ENCODE measurements around the gene KRTAP1-4.
"Not testable (repeated sequence)": the region's sequence is repeated elsewhere in the genome, so short reads cannot be mapped to it uniquely, and the experiment has no call there.

Gene KRTAP1-4

GRCh38 chr17:41029633-41030245 lies at the start of gene KRTAP1-4:
Gene KRTAP1-4 (minus strand): TSS chr17:41030195. CDS start chr17:41030078, 117 bp downstream.
- DNase-seq, result no peak

DNA sequence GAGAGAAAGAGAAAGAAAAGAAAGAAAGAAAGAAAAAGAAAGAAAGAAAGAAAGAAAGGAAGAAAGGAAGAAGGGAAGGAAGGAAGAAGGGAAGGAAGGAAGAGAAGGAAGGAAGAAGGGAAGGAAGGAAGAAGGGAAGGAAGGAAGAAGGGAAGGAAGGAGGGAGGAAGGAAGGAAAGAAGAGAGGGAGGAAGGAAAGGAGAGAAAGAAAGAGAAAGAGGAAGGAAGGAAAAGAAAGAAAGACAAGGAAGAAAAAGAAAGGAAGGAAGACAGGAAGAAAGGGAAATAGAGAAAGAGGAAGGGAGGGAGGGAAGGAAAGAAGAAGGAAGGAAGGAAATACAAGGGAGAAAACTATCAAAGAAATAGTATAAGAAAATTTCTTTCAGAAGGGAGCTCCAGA lies 46.8 kb upstream of the KRTAP1-4 start:
- no peak for DNase-seq

- DNase-seq, result no peak
Observed at GRCh38 chr17:41073676-41074075, 43.7 kb upstream of the KRTAP1-4 start.

DNA sequence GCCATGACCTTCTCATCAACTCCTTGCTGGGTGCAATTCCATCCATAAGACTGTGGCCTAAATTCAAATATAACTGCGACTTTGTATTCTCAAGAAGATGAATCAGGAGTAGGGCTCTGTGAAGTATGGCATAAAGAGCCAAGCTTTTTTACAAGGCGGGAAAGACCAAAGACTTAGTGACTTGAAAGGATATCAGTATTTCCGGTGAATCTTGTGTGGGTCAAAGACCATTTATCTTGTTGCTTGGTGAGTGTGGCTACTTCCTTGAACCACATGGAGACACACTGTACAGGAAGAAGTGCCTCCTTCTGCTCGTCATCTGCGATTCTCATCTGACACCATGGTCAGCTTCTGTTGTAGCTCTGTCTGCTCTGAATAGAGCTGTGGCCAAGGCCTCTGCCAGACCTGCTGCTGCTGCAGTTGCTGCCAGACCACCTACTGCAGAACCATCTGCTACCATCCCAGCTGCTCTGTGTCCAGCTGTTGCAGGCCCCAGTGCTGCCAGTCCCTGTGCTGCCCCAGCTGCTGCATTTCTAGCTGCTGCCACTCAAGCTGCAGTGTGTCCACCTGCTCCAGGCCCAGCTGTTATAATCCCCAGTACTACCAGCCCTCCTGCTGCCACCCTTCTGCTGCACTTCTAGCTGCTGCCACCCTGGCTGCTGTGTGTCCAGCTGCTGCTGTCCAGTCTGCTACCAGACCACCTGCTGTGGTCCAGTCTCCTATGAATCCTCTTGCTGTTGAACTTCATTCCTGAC lies 41.8 kb upstream of the KRTAP1-4 start:
- no peak for DNase-seq

DNA sequence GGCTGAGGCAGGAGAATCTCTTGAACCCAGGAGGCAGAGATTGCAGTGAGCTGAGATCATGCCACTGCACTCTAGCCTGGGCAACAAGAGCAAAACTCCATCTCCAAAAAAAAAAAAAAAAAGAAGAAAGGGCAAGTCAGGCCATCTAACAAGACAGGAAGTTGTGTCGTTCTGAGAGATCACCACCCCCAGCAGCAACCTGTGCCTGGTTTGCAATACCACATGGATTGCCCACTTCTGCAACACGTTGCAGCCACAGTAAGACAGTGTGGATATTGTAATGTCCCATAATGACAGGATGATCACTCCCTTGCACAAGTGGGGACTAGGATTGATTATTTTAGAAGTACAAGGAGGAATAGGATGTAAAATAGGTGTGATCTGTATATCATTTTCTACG lies 39.0 kb upstream of the KRTAP1-4 start:
- DNase-seq, result no peak

DNA sequence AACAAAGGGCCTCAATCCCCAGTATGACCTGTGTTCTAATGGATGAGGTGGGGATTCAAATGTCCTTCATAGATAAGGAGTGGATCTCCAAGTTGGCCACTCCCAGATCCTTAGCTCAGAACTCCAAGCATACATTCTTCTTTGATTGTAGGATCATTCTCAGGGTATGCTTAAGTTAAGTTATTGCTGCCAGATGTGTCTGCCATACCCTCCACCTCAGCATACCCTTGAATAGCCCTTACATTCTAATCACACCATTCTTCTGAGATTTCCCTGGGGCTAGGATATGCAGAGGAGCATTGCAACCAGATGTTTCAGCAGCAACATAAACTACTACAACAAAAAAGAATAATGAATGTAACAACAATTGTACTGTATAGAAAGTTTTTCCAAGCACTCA lies 37.3 kb upstream of the KRTAP1-4 start:
- DNase-seq, result no peak

DNA sequence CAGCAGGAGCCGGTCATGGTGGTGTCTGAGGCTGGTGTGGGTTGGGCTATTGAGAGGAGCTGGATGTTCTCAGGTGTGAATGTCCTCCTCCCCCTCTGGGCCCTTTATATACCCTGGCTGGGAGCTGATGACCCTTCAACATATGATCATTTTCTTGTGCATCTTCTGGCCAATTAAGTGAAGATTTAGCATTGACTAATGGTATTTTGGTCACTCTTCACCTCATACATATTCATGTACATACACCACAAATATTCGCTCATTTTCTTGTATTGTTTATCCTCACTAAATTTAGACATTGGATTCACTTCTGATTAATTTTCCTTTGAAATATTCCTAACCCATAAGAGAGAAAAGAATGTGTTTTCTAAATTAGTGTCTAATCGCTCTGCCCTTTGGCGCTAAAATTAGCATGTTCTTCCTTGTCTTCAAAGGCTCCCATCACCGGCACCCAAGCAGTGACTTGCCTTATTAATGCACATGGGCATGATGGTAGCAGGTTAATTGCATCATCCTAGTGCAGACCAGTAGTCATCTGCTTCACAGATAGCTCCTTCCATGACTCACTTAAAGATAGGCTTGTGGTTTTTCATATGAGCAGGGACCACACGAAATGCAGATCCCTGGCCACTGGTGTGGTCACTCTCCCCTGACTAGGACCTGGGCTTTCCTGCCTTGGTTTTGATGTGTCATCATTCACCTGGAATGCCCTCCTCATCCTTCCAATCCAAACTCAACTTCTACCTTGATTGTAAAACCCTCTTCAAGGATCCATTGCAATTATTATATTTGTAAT lies 36.0 kb upstream of the KRTAP1-4 start, which contains the start of gene KRTAP2-4:
TSS of gene KRTAP2-4 (minus strand) at position 51 of the 796 bp plus-strand sequence. CDS start at position 17, 34 bp downstream.
- DNase-seq, result no peak

DNA sequence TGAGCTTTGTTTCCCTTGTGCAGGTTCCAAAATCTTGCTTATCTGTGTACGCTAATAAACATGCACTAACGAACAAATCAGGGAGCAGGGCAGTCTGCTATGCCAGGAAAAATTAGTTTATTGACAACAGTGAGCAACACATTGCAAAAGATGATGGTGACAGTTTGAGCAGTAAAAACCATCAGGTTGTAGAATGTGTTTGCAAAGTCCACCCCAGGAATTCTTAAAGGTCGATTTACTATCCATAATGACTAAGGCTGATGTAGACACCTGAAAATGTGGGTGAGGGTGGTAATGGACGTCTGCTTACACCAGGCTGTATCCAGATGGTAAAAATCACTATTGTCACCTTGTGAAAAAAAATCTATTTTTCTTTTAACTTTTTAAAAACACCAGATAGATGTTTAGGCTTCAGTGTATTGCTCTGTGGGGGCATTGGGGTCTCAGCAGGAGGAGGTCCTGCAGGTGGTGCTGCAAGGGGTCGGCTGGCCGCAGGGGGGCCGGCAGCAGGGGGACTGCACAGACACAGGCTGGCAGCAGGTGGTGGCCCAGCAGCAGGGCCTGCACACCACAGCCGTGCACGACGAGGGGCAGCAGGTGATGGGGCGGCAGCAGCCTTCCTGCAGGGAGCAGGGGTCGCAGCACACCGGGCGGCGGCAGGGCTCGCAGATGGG lies 35.2 kb upstream of the KRTAP1-4 start:
- DNase-seq, result not testable (repeated sequence)

GRCh38 chr17:41064301-41064700 lies 34.3 kb upstream of the KRTAP1-4 start:
- no peak for DNase-seq

DNA sequence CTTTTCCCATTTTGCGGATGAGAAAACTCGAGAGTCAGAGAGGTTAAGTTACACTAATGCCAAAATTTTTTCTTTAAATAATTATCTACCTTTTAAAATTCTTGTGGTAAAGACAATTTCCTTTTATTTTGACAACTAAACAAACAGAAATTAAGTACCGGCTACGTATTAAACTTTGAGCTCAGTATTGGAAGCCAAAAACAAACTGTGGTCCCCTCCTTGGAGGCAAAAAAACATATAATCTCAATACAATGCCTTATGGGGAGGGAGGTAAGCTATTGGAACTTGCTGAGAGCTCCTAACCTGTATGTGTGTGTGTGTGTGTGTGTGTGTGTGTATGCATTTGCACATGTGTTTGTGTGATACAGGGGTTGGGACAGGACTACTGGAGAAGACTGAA lies 33.5 kb upstream of the KRTAP1-4 start:
- DNase-seq, result no peak

DNA sequence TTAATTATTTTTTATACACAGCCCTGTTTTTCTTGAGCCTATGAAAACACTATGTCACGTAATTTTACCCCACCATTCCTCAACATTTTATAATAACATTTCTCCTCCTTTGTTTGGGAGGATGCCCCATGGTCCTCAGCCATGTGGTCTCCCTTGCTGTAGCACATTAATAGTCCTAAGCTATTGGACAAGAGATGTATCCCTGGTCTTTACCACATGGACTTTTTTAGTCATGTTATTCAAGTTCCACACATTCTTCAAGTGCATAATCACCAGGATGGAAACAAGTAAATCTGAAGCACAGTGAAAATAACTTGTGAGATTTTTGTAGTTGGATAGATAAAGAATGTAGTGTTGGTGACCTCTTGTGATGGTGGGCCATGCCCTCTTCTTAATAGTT lies 32.0 kb upstream of the KRTAP1-4 start:
- DNase-seq, result no peak

GRCh38 chr17:41060052-41060604 lies 30.1 kb upstream of the KRTAP1-4 start, which contains the start of gene KRTAP2-3:
Gene KRTAP2-3 (minus strand): TSS chr17:41060114. CDS start chr17:41060050, 64 bp downstream.
- DNase-seq, result no peak

GRCh38 chr17:41059276-41060051 lies 29.5 kb upstream of the KRTAP1-4 start:
- not testable (repeated sequence) for DNase-seq

DNA sequence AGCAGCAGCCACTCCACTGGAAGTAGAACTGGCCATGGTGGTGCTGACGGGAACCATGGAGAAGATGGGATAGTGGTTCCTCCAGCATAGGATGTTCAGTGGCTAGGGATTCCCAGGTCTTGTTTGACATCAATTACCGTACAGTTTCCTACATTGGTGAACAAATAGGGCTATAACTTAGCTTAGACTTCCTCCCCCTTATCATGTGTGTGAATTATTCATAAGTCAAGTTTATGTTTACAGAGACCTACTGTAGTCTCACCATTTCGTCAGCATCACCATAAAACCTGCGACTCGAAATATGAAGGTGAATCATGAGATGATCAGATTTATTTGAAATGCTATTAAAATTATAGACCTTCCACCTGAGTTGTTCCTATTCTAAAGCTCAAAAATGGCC lies 28.7 kb upstream of the KRTAP1-4 start:
- no peak for DNase-seq

GRCh38 chr17:41057547-41057946 lies 27.6 kb upstream of the KRTAP1-4 start:
- no peak for DNase-seq

- not testable (repeated sequence) for DNase-seq
Observed at GRCh38 chr17:41055130-41055529, 25.1 kb upstream of the KRTAP1-4 start, which contains the start of gene KRTAP2-2. Gene KRTAP2-2 (minus strand): TSS chr17:41055230. CDS start chr17:41055211, 19 bp downstream.

GRCh38 chr17:41054556-41054955 lies 24.6 kb upstream of the KRTAP1-4 start:
- DNase-seq, result not testable (repeated sequence)

- DNase-seq, result no peak
Observed at GRCh38 chr17:41054025-41054424, 24.0 kb upstream of the KRTAP1-4 start.

DNA sequence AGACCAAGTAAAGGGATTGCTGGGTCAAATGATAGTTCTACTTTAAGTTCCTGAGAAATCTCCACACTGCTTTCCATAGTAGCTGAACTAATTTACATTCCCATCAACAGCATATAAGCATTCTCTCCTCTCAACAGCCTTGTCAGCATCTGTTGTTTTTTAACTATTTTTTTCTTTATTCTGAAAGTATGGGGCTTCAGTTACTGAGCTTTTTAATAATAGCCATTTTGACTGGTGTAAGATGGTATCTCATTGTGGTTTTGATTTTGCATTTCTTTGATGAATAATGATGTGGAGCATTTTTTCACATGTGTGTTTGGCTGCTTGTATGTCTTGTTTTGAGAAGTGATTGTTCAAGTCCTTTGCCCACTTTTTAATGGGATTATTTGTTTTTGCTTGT lies 22.6 kb upstream of the KRTAP1-4 start:
- no peak for DNase-seq

GRCh38 chr17:41049110-41049509 lies 19.1 kb upstream of the KRTAP1-4 start:
- no peak for DNase-seq

- no peak for DNase-seq
Observed at GRCh38 chr17:41048441-41048840, 18.4 kb upstream of the KRTAP1-4 start.
